GM18519 (cell line): ENCODE results near the gene ARL4D.
"Not testable (repeated sequence)": the region's sequence is repeated elsewhere in the genome, so short reads cannot be mapped to it uniquely, and the experiment has no call there.

Experiments used
- ATAC-seq: cut with Tn5 transposase; IDR thresholded peaks from one replicate; pipeline ENCODE4 v1.9.1; 2021; ENCODE audit warnings: mild to moderate bottlenecking, moderate library complexity; ENCODE audit not compliant: unreplicated experiment, low FRiP score

The ARL4D gene

GRCh38 chr17:43392397-43392796 lies 6.4 kb upstream of the ARL4D start:
- ATAC-seq = no peak

- ATAC-seq = no peak
Observed at GRCh38 chr17:43393944-43394482, 4.8 kb upstream of the ARL4D start.

GRCh38 chr17:43394696-43395095 lies 4.1 kb upstream of the ARL4D start:
- ATAC-seq = not testable (repeated sequence)

- no peak for ATAC-seq
Observed at GRCh38 chr17:43395165-43395564, 3.6 kb upstream of the ARL4D start.

- ATAC-seq = no peak
Observed at GRCh38 chr17:43396491-43397060, 2.2 kb upstream of the ARL4D start.

- ATAC-seq = no peak
Observed at GRCh38 chr17:43399839-43400328, 1.1 kb downstream of the ARL4D start.

GRCh38 chr17:43400943-43401717 lies 2.3 kb downstream of the ARL4D start:
- no peak for ATAC-seq

GRCh38 chr17:43402078-43402477 lies 3.3 kb downstream of the ARL4D start:
- no peak for ATAC-seq

- no peak for ATAC-seq
Observed at GRCh38 chr17:43402567-43402966, 3.8 kb downstream of the ARL4D start.

GRCh38 chr17:43403846-43404245 lies 5.1 kb downstream of the ARL4D start:
- no peak for ATAC-seq

GRCh38 chr17:43405861-43406260 lies 7.1 kb downstream of the ARL4D start:
- no peak for ATAC-seq

- no peak for ATAC-seq
Observed at GRCh38 chr17:43406676-43407645, 8.2 kb downstream of the ARL4D start.

- no peak for ATAC-seq
Observed at GRCh38 chr17:43409131-43409530, 10.3 kb downstream of the ARL4D start.

GRCh38 chr17:43410557-43411368 lies 12.0 kb downstream of the ARL4D start:
- ATAC-seq = no peak

GRCh38 chr17:43411369-43411677 lies 12.5 kb downstream of the ARL4D start:
- ATAC-seq = no peak

- no peak for ATAC-seq
Observed at GRCh38 chr17:43411749-43412148, 13.0 kb downstream of the ARL4D start.

GRCh38 chr17:43412166-43412565 lies 13.4 kb downstream of the ARL4D start:
- ATAC-seq = no peak

GRCh38 chr17:43416998-43417890 lies 18.5 kb downstream of the ARL4D start:
- no peak for ATAC-seq
